Suppressor macrophage treated with lipopolysaccharide for 1 hour (primary cell): ENCODE results near the gene HMGB1.

ENCODE experiments used
- DNase-seq, 3 donors: peaks; one replicate each; pipeline ENCODE4 v3.0.0-alpha.2; 2020 to 2022

The HMGB1 gene

DNA sequence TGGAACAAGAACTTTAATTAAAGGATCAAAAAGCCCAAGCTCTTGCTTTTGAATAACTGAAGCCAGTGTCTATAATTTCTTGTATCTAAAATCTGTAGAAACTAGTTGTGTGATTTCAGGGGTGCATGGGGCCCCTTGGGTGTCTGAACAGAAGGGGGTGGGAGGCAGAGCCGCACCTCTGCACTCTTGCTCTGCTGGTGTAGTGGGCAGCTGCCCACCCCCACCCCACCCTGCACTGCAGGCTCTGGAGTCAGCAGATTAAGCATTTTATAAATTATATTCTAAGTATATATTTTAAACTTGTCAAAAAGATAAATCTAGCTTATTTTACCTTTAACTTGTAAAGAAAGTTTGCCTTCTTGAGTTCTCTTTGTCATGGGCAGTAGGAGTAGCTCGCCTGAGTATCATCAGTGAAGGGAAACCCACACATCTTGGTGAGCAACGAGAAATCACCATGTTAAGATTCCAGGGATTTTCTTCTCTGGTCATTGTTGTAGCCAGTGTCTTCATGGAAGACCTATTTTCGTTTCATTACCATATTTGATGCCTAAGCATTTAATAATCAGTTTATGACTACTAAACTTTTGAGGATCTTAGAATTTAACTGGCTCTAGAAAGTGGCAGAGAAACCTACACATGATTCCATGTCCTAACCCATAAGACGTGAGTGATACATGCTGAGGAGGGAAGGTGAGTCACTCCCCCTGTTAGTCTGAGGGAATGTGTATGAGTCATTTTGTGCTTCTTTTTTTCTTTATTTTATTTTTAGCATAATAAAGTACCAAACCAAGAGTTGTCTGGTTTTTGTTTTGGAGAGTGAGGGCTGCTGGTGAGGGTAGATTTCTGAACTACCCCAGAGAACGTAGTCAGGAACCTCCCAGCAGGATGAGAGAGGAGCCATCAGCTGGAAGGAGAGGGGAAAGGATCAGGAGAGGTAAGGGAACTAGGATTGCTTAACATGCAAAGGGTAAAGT lies 35.7 kb downstream of the HMGB1 start:
- DNase-seq = peak; percentile 80 to 92 (median 90)

DNA sequence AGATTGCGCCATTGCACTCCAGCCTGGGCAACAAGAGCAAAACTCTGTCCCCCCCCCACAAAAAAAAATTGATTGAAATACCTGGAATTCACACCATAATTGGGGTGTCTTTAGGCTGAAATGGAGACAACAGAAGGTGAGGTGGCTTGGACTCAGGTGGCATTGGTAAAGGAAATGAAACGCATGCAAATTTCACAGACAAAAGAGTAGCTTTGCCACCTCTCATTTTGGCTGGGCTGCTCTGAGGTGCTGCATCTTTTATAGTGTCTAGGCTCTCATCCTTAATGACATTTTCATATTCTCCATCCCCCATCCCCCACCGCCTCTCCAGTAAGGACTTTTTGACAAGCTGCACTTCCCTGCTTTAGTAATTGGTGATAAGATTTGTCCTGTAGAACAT lies 36.5 kb downstream of the HMGB1 start:
- no peak for DNase-seq

DNA sequence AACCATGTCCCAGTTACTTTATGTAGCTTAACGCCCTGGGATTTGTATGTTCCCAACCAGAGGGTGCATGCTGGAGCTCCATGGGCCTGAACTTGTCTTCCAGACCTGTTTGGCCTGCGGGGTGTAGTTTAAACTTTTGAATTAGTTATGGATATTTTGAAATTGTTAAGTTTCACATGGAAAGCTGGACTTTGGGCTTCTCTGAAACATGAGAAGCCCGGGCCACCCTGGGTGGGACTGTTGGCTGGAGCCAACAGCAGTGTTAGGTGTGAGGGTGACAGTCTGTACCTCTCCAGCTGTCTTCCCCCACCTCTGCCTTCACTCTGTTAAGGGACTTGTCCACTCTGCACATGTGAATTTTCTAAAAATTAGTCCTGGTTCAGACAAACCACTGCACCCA lies 41.8 kb downstream of the HMGB1 start:
- DNase-seq = no peak

DNA sequence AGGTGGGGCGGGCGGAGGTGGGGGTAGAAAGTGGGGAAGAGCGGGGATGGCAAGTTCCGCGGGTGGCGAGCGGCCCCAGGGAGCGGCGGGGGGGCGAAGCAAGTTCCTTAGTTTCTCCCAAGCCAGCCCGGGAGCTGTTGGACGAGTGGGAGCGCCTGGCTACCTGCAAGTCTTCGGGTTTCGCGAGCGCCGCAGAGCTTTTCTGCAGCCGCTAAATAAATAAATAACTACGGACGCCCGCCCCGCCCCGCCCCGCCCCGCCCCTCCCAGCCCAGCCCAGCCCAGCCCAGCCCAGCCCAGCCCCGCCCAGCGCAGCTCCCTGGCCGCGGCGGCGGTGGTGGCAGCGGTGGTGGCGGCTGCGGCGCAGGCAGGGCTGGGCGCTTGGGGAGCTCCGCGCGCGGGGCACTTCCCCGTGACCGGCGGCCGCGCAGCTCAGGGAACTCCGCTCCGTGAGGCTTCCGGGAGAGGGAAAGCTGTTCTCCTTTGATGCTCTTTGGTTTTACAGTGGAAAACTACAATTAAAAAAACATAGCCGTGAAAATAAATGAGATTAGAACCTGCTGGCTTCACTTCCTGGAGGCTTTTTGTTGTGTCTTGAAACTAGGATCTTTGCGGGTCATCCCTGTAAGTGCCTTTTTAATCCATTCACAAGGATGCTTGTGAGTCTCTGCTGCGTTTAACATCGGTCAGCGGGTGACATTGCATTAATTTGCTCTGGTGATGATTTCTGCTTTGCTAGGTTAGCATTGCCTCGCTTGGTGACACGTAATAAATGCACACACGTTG lies 43.5 kb downstream of the HMGB1 start, which contains the start of gene UBE2L5:
Gene UBE2L5, plus strand, starts transcription at position 440 of the 786 bp plus-strand sequence. CDS start 5,498 bp downstream, outside the sequence.
- peak; percentile 85 to 95 (median 93) for DNase-seq

DNA sequence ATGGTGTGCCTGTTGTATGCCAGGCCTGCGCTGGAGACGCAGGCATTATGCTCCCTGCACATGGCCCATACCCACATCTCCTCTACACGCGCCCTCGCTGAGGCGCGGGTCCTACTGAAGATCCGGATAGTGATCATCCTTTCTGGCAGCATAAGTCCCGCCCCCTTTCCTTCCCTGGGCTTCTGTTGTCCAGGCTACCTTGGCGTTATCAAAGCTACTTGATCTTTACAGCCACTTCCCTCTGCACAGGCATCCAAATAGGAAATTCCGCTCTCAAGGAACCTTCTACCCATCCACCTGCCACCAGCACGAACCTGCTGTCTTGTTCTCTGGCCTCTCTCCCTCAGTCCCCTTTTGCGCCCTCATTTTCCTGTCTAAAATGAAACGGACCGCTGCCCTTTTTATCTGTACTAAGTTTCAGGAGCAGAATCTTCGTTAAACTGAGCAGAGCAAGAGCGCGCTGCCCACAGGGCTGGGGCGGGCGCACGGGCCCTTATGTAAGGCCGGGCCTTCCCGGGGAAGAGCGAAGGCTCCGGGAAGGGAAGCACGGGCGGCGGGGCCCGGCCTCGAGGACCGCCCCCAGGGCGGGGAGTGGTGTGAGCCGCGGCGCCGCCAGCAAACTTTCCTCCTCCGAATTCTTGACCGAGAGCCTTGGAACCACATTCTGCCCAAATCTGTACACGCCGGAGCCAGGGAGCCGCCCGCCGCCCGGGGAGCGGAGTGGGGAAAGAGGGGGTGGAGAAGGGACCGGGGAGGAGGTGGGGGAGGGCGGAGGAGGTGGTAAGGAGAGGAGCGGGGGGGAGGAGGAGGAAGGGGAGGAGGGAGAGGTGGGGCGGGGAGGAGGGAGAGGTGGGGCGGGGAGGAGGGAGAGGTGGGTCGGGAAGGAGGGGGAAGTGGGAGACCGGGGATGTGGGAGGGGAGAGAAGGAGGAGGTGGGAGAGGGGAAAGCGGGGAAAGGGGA lies 44.4 kb downstream of the HMGB1 start:
- DNase-seq = peak; percentile 94 to 97 (median 96)

DNA sequence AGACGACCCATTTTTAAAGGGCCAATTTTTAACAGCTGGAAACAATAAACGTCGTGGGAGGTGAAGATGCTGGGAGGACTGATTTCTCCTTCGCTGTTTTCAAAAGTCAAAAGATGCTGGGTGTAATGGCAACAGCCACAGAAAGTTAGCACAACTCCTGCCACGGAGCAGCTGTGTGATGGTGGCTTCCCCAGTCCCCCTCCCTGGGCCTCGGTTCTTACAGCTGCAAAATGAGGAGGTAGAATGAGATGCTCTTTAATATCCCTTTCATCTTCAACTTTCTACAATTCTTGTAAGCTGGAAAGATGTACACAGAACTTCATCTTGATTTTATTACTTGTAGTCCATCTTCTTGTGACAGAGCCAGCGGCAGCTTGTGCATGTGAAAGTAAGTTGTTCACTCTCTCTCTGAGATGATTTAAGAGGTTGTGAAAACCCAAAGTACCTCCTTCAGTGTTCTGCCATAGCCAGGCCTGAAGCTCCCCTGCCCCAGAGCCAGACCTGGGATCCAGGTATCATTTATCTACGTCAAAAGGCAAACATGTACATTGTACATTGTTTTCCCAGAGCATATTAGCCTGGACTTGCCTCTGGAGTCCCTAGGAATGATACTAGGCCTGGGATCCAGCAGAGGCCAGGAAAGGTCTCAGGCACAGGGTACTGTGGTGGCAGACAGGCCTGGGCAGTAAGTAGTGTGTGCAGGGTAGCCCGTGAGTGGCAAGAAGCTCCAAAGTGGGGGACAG lies 46.8 kb downstream of the HMGB1 start:
- DNase-seq = no peak

DNA sequence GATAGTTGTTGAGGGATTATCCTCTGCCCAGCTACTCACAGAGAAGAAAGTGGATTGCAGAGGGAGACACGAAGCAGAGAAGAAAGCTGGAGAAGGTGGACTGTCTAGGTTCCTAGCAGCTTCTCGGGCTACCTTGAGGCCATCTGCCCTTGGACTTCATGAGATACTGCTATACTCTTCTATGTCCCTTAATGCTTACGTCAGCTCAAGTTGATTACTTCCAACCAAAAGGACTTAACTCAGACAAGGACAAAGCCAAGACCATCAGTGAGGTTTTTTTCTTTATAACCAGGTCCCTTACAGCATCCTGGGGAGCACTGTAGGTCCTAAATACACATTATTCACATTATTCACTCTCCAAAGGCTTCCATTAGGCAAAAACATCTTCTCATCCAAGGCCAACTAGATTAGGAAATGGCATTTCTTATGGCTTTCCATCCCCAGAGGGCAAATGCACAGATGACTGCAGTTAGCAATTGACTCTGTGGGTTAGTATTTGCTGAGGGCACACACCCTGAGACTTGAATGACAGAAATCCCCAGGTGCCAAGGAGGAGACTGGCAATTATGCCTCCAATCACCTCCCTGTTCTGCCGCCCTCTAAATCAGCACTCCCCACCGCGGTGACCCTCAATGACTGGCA lies 47.5 kb downstream of the HMGB1 start:
- DNase-seq = no peak

DNA sequence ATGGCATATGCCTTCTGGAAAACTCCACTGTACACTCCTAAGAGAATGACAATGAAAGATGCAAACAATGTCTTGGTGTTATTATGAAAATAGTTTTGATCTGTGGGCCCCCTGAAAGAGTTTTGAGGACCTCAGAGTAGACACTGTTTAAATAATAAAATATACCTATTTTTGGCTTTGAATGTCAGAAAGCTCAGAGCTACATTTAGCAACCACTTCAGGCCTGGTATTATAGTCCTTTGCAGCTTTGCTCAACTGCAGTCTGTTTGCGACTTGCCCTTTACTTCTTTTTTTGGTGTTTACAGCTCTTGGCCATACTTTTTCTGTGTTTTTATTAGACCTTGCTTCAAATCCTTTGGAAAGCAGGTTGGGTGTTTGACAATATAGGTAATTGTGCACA lies 49.3 kb downstream of the HMGB1 start:
- no peak for DNase-seq

DNA sequence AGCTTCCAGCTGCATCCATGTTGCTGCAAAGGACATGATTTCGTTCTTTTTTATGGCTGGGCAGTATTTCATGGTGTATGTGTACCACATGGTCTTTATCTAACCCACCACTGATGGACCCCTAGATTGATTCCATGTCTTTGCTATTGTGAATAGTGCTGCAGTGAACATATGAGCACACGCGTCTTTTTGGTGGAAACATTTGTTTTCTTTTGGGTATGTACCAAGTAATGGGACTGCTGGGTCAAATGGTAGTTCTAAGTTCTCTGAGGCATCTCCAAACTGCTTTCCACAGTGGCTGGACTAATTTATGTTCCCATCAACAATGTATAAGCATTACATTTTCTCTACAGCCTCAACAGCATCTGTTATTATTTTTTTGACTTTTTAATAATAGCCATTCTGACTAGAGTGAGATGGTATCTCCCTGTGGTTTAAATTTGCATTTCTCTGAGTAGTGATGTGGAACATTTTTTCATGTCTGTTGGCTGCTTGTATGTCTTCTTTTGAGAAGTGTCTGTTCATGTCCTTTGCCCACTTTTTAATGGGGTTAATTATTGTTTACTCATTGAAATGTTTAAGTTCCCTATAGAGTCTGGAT lies 50.2 kb downstream of the HMGB1 start:
- DNase-seq = no peak

DNA sequence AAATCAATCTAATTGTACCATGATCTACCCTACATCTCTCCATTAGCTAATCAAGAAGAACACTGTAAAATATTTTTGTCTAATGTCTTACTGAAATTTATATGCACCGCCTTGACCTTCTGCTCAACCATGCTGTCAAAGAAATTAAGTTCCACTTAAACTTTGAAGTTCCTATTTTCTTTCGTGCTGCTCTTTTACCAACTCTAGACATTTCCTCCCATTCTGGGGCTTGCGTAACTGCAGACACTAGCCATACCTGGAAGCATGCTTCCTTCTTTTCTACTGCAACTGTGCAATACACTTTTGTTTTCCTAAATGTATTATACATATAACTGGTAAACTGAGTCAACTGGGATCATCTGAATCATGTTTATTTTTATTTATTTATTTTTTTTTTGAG lies 51.9 kb downstream of the HMGB1 start:
- peak; percentile 10 to 43 (median 31) for DNase-seq

DNA sequence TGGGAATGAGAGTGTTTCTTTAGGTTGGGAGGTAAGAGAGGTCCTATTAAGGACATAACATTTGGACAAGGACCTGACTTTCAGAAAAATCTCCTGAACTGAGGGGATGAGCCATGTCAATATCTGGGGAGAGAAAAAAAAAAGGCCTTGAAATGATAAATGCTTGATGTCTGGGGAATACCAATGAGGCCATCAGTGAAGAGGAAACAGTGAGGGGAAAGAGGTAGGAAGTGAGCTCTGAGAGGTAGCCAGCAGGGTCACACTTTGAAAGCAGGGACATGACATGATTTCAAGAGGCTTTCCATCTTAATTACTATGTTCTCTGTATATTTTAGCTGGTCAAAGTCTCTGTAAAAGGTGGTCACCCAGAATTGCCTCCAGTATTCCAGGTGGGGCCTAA lies 53.4 kb downstream of the HMGB1 start:
- peak; percentile 60 to 70 (median 62) for DNase-seq

DNA sequence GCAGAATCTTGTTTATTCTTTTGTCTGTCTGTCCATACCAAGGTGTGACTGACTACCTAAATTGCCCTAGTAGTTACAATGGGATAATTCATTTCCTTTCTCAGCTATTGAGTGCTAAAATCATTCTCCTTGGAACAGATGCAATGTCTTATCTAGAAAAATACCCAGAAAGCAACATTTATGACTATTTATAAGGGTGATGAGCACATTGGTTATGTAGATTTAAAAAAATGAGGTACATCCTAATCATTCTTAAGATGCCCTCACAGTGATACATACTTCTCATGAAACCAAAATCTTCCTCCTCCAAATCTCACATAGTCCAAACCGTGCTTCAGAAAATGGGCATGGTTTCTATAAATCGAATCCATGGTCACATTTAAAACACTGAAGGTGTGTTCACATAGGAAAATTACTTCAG lies 55.0 kb downstream of the HMGB1 start:
- no peak for DNase-seq

DNA sequence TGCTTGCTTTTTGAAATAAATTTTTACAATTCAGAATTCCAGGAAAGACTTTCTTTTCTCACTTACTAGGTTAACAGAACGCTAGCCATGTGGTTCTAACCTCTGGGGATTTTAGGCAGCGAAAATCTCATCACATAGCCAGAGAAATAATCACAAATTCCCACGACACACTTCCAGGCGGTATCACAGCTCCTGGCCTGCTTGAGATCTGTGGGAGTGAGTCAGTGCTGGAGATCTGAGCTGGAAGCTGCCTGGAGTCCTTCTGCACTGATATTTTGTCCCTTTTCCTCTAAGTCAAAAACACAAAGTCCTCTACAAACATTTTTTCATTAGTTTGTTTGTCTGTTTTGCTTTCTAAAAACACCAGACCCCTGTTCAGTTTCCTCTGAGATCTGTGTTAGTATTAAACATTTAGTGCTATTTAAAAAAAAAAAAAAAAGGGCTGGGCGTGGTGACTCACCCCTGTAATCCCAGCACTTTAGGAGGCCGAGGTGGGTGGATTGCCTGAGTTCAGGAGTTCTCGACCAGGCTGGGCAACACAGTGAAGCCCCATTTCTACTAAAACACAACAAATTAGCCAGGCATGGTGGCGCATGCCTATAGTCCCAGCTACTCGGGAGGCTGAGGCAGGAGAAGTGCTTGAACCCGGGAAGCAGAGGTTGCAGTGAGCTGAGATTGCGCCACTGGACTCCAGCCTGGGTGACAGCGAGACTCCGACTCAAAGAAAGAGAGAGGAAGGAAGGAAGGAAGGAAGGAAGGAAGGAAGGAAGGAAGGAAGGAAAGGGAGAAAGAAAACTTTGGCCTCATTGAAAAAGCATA lies 55.6 kb downstream of the HMGB1 start:
- DNase-seq = peak in 1 of 3 donors; percentile 42

DNA sequence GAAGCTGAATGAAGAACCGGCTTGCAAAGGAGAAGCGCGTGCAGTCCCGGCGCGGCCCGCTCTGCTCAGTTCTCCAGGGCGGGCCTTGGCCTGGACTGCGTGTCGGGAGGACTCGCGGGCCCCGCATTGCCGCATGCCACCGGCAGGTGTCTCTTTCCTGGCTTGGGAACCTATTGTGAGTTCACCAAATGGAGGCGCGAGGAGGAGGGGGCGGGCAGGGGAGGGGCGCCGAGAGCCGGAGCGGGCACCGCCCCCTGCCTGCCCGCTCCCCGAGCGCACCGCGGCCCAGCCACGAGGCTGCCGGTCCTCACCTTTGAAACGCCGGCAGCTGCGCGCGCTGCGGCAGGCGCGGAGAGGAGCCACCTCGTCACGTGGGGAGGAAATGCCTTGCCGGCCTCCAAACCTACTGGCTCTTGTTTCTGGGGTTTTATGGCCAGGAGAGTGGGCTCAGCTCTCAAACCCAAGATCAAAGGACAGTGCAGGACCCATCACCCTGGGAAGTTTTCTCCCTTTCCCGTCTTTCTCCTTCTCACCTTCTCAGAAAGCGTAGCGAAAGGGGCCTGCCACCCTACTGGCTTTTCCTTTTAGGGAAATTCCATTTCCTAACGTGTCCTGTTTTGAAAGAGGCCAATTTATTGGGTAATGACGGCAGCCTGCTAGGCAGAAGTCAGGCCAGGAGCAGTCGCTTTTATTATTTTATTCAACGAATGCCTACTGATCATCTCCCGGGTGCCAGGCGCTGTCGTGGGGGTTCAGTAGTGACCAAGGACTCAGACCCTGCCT lies 57.2 kb downstream of the HMGB1 start:
- DNase-seq = peak; percentile 90 to 94 (median 93)

DNA sequence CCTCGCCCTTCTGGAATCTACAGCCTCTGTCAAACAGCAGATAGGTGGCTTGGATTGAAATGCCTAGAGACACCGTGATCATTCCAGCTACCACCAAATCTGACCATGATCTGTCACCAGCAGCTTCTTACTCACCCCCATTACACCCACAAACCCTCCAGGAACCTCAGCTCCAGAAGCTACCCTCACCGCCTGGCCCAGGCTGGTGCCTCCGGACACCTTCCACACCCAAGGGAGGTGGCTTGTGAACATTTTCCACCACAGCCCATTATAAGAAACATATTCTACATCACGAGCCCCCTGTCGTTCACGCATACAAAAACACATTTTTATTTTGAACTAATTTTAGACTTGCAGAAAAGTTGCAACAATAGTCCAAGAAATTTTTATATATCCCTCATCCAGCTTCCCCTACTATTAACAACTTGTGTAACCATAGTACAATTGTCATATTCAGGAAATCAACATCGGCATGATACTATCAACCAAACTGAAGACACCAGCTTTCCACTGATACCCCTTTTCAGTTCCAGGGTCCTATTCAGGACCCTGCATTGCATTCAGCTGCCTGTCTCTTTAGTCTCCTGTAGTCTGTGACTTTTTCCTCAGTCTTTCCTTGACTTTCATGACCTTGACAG lies 58.8 kb downstream of the HMGB1 start:
- DNase-seq = no peak
